GM13977 (cell line): Measurements from ENCODE around the gene MALAT1.
"Not testable (repeated sequence)": the region's sequence is repeated elsewhere in the genome, so short reads cannot be mapped to it uniquely, and the experiment has no call there.

Source experiments
- DNase-seq: peaks from one replicate; pipeline ENCODE4 v3.0.0; 2012; ENCODE audit warnings: low spot score
- CTCF ChIP-seq: IDR thresholded peaks from 2 replicates; pipeline ENCODE4 v1.5.1; 2012; ENCODE audit warnings: mild to moderate bottlenecking, control low read depth; ENCODE audit not compliant: insufficient read depth; ENCODE audit errors: extremely low read depth, missing control alignments
- in situ Hi-C: fragments of 300-500 bp; cut with MboI; formaldehyde crosslinking; loops from one replicate; pipeline ENCODE4 v1.12.0; 2022; ENCODE audit warnings: low sequenced_read_pairs, low pct_unique_long_range_greater_than_20kb, mixed read lengths, inconsistent platforms; ENCODE audit not compliant: unreplicated experiment

Gene MALAT1

GRCh38 chr11:65459552-65459951 is 39.3 kb upstream of the MALAT1 start:
- TF ChIP-seq CTCF, result no peak
- DNase-seq, result peak; percentile 22
- in situ Hi-C loops, result no loop called here

- in situ Hi-C loops, result loop anchor here (10.0 kb wide), 1 partner anchor 51 kb away; no protein-coding TSS in a partner anchor
- DNase-seq, result not testable (repeated sequence)
Observed at GRCh38 chr11:65465471-65465870, 33.4 kb upstream of the MALAT1 start.

- DNase-seq, result not testable (repeated sequence)
- in situ Hi-C loops, result loop anchor here (10.0 kb wide), 1 partner anchor 53 kb away; no protein-coding TSS in a partner anchor
Observed at GRCh38 chr11:65467306-65467705, 31.5 kb upstream of the MALAT1 start.

GRCh38 chr11:65468874-65469333 is 29.9 kb upstream of the MALAT1 start:
- in situ Hi-C loops, result loop anchor here (10.0 kb wide), 1 partner anchor 54 kb away; no protein-coding TSS in a partner anchor
- TF ChIP-seq CTCF, result peak; percentile 93
- peak; percentile 76 for DNase-seq

- no peak for TF ChIP-seq CTCF
- in situ Hi-C loops, result no loop called here
- DNase-seq, result no peak
Observed at GRCh38 chr11:65470433-65471049, 28.3 kb upstream of the MALAT1 start.

GRCh38 chr11:65471447-65471891 is 27.4 kb upstream of the MALAT1 start:
- TF ChIP-seq CTCF, result peak; percentile 78
- in situ Hi-C loops, result no loop called here
- DNase-seq, result peak; percentile 49

- DNase-seq, in situ Hi-C loops: not testable (repeated sequence)
Observed at GRCh38 chr11:65472588-65473277, 26.1 kb upstream of the MALAT1 start.

GRCh38 chr11:65473278-65473860 is 25.5 kb upstream of the MALAT1 start:
- no peak for DNase-seq
- in situ Hi-C loops, result no loop called here
- TF ChIP-seq CTCF, result no peak
